ENCODE data around the gene C1orf226. TPM values are rescaled to one million over a fixed set of nuclear protein-coding genes. Genes with fewer than 3 reads are reported as not detected.

Gene C1orf226
- total and polyA plus RNA-seq, 5 donors, result 1.0 to 5.7 (median 4.4) TPM

DNA sequence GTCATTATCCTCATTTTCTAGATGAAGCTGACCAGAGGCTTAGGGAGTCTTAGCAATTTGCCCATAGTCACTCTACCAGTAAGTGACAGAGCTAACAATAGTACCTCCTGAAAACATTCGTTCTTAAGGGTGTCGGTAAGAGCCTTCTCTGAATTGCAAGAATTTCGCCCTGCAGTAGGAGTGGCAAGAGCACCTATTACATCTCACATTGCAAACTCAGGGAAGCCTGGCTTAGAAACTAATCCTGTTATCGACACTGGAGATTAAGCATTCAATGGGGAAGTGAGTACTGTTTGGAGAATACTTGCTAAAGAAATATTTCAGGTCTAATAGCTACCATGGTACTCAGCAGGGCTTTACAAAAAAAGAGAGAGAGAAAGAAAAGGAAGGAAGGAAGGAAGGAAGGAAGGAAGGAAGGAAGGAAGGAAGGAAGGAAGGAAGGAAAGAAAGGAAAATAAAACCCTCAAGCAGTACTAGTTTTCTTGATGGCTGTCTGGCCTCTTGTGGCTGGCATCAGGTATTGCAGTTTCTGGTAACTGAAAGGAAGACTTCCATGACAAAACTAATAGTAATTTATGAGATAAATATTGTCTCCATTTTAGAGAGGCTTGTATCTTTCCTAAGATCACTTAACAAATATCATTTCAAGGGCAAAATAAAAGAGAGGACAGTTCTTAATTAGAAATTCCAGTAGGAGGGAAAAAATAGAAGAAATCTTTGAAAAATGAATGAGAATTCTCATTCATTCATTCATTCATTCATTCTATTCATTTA lies 10.4 kb downstream of the C1orf226 start:
- intact Hi-C loops (cut with DNase I), result loop anchor here in 3 of 4 donors (5.0 to 10.0 kb wide), 2 partner anchors 335 to 337 kb away; no protein-coding TSS in a partner anchor
- 38% methylated on average over 4 of the region's 4 CpGs for WGBS
- no peak overlapping the region for H3K4me3 ChIP-seq (ENCODE audit: low read length)
- H3K27ac ChIP-seq (ENCODE audit: low read length), result no peak overlapping the region
- no peaks in the 10 kb centered on the region for H3K9me3 ChIP-seq (ENCODE audit: control insufficient read depth, low read length)
- DNase-seq, result no peak
- ATAC-seq, result no peak
- no peaks in the 10 kb centered on the region for H3K27me3 ChIP-seq (ENCODE audit: control insufficient read depth, insufficient read depth)
- no peaks in the 10 kb centered on the region for H3K4me1 ChIP-seq (ENCODE audit: control insufficient read depth, insufficient read depth, low read length)

DNA sequence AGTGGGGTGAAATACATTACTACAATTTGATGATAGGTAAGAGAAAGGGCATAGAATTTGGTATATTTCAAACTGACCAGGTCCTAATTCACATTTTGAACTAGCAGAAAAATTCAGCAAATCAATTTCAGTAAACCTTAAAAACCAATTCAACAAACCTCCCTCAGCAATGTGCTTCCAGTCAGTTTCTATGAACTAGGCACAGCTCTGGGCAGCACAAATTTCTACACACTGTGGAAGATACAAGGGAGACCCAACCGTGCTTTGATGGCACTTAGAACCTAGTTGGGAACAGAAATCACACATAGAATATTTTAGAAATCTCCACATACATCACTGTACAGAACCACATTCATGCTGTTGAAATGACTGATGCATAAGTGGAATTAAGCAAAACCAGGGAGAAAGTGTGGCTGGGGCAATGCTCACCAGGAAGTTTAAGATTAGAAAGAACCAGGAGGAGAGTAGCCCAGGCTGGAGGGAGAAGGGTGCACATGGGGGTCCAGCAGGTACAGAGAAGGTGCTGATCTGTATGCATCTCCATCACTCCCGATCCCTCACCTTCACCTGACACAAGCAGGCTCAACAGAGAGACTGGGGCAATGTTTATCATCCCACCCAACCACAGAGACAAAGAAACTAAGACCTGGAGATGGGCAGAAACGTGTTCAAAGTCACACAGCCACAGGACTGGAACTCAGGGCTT lies 14.8 kb downstream of the C1orf226 start:
- intact Hi-C loops (cut with DNase I), result loop anchor here in 1 of 4 donors (10.0 kb wide), 1 partner anchor 342 kb away; no protein-coding TSS in a partner anchor
- DNase-seq, result no peak
- Histone ChIP-seq H3K4me1 (ENCODE audit: control insufficient read depth, insufficient read depth, low read length) (no peaks in the 10 kb centered on the region), H3K27ac (ENCODE audit: low read length) (no peak overlapping the region), H3K27me3 (ENCODE audit: control insufficient read depth, insufficient read depth) (no peaks in the 10 kb centered on the region), H3K9me3 (ENCODE audit: control insufficient read depth, low read length) (no peaks in the 10 kb centered on the region), H3K4me3 (ENCODE audit: low read length) (no peak overlapping the region)
- WGBS, result 82% methylated on average over 3 of the region's 3 CpGs
- no peak for ATAC-seq

DNA sequence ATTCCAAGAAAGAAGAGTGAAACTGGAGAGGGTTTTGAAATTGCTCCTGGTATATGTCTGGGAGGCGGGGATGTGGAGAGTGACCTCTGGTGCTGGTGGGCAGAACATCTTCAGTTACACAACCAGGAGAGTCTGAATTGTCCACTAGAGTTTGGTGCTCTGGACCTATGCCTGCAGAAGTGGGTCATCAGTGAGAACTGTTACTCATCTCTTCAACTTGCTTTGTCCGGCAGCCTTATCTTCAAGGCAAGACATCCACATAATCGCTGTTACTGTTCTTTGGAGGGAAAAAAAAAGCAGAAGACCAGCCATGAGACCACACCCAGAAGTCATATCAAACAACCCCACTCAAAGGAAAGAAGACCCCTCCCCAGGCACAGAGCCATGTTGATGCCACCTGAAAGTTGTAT lies 15.5 kb downstream of the C1orf226 start:
- no peak overlapping the region for H3K27ac ChIP-seq (ENCODE audit: low read length)
- WGBS, result 75% methylated on average over 3 of the region's 3 CpGs

DNA sequence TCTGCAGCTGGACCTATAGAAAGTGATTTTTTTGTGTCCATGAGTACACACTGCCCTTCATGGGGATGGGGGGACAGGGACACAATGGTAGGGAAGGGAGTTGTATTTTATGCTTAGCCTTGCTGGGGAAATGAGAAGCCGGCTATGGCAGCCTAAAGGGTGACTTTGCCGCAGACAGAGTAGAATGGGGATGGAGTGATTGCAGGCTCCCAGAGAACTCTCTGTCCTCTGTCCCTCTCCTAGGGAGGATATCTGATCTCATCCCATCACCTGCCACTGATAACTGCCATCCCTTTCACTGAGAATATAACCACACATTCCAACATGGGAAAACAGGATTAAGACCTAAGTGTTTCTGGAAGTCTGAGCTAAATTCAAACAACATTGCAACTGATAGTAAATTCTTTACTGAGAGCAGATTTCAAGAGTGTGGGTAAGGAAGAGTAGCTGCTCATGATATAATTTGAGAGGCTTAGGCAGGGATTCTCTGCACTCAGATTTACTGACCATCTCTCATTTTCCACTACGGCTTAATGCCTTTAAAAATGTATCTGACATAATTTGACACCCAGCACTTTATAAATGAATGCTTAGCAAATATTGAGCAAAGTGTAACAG lies 16.5 kb downstream of the C1orf226 start:
- 49% methylated on average over 3 of the region's 3 CpGs for WGBS
- DNase-seq (no peak), ATAC-seq (peak in 1 of 2 donors; percentile 11)
- intact Hi-C loops (cut with DNase I), result loop anchor here in 1 of 4 donors (10.0 kb wide), 1 partner anchor 343 kb away; no protein-coding TSS in a partner anchor
- Histone ChIP-seq H3K4me3 (ENCODE audit: low read length) (no peak overlapping the region), H3K27me3 (ENCODE audit: control insufficient read depth, insufficient read depth) (no peaks in the 10 kb centered on the region), H3K27ac (ENCODE audit: low read length) (no peak overlapping the region), H3K4me1 (ENCODE audit: control insufficient read depth, insufficient read depth, low read length) (no peaks in the 10 kb centered on the region), H3K9me3 (ENCODE audit: control insufficient read depth, low read length) (no peaks in the 10 kb centered on the region)

More for the DNA sequence above, 15.5 kb downstream of the C1orf226 start:
- no peak for DNase-seq
- no peaks in the 10 kb centered on the region for H3K27me3 ChIP-seq (ENCODE audit: control insufficient read depth, insufficient read depth)
- H3K4me1 ChIP-seq (ENCODE audit: control insufficient read depth, insufficient read depth, low read length), result no peaks in the 10 kb centered on the region
- no peak overlapping the region for H3K4me3 ChIP-seq (ENCODE audit: low read length)
- intact Hi-C loops (cut with DNase I), result loop anchor here in 1 of 4 donors (10.0 kb wide), 1 partner anchor 342 kb away; no protein-coding TSS in a partner anchor
- no peak for ATAC-seq
- H3K9me3 ChIP-seq (ENCODE audit: control insufficient read depth, low read length), result no peaks in the 10 kb centered on the region

DNA sequence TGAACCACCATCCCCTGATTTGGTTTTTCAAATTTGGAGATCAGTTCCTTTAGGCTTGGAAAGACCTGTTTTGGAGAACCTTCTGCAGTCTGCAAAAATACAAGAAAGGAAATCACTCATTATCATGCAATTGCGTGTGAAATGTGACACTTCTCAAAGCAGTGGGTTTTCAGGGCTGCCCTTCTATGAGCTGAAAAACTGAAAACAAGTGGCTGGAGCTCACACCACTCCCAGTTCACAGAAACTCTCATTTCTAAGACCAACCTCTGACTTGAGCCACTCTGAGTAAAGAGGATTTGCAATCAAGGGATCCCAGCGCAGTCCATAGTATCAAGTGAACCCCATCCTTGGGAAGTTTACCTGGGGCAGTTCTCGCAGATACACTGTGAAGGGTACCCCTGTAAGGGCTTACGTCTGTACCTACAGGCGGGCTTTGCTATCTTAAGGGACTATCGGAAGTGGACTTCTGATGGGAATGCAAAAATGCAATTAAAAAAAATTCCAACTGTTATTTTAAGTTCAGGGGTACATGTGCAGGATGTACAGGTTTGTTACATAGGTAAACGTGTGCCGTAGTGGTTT lies 17.6 kb downstream of the C1orf226 start:
- H3K27me3 ChIP-seq (ENCODE audit: control insufficient read depth, insufficient read depth), result no peaks in the 10 kb centered on the region

DNA sequence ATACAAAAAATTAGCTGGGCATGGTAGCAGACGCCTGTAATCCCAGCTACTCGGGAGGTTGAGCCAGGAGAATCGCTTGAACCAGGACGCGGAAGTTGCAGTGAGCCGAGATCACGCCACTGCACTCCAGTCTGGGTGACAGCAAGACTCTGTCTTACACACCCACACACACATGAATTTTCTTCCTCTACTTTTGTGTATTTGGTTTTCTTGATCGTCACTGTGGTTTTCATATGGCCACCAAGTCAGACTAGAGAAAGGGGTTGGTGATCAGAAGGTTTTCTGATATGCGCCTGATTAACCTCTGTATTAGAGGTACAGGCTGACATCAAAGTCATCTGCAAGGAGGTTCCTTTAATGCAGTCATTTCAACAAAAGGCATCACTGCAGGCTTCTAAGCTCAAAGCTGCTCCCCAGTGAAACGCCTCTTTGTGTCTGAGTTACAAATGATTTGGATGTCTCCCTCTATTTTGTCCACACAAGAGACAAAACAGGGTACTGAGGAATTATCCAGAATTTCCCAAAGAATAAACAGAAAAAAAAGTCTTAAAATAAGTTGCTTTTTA lies 19.3 kb downstream of the C1orf226 start:
- no peak for DNase-seq
- intact Hi-C loops (cut with DNase I), result no loop called here
- WGBS, result 91% methylated on average over 10 of the region's 10 CpGs
- no peaks in the 10 kb centered on the region for H3K9me3 ChIP-seq (ENCODE audit: control insufficient read depth, low read length)
- H3K27ac ChIP-seq (ENCODE audit: low read length), result no peak overlapping the region
- no peak for ATAC-seq
- no peak overlapping the region for H3K4me3 ChIP-seq (ENCODE audit: low read length)
- no peaks in the 10 kb centered on the region for H3K27me3 ChIP-seq (ENCODE audit: control insufficient read depth, insufficient read depth)
- no peaks in the 10 kb centered on the region for H3K4me1 ChIP-seq (ENCODE audit: control insufficient read depth, insufficient read depth, low read length)

More for the DNA sequence above, 17.6 kb downstream of the C1orf226 start:
- Histone ChIP-seq H3K4me3 (ENCODE audit: low read length) (no peak overlapping the region), H3K27ac (ENCODE audit: low read length) (no peak overlapping the region), H3K9me3 (ENCODE audit: control insufficient read depth, low read length) (no peaks in the 10 kb centered on the region), H3K4me1 (ENCODE audit: control insufficient read depth, insufficient read depth, low read length) (no peaks in the 10 kb centered on the region)
- WGBS, result 81% methylated on average over 8 of the region's 8 CpGs
- ATAC-seq (no peak), DNase-seq (no peak)
- intact Hi-C loops (cut with DNase I), result loop anchor here in 1 of 4 donors (10.0 kb wide), 1 partner anchor 344 kb away; no protein-coding TSS in a partner anchor

DNA sequence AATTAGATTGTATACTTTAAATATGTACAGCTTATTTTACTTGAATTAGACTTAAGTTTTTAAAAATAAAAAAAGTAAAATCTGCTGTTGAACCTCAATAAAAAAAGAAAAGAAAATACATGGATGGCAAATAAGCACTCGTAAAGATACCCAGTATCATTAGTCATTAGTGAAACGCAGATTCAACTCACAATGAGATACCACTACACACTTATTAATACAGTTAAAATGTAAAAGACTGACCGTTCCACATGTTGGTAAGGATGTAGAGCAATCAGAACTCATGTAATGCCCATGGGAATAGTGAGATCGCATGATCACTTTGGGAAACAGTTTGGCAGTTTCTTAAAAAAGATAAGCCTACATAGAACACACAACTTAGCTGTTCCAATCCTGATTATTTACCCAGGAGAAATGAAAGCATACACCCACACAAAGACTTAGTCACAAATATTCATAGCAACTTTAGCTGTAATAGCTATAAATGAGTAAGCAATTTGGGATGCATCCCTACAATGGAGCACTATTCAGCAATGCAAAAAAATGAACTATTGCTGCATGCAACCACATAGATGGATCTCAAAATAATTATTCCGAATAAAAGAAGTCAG lies 23.1 kb downstream of the C1orf226 start:
- intact Hi-C loops (cut with DNase I), result no loop called here
- H3K27ac ChIP-seq (ENCODE audit: low read length), result no peak overlapping the region
- DNase-seq (no peak), ATAC-seq (peak in 1 of 2 donors; percentile 51)
- H3K4me3 ChIP-seq (ENCODE audit: low read length), result no peak overlapping the region
- no peaks in the 10 kb centered on the region for H3K27me3 ChIP-seq (ENCODE audit: control insufficient read depth, insufficient read depth)
- H3K4me1 ChIP-seq (ENCODE audit: control insufficient read depth, insufficient read depth, low read length), result no peaks in the 10 kb centered on the region
- no peaks in the 10 kb centered on the region for H3K9me3 ChIP-seq (ENCODE audit: control insufficient read depth, low read length)
- 49% methylated on average over 5 of the region's 5 CpGs for WGBS

DNA sequence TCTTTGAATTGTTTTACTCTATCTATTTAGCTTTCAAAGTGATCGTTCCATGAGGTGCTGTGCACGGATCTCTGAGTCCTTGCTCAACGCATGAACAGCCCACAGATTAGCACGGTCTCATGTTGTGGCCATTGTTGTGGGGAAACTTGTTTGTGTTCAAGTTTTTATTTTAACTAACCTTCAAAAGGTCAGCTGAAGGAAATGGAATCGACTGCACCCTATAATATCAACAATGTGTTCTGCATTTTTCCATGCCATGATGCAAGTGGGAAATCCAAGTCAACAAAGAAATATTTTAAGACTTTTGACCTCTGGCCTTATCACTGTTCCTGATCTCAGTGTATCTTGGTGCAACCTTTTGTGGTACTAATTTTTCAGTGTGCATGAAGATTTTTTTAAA lies 24.3 kb downstream of the C1orf226 start:
- ATAC-seq, result peak in 1 of 2 donors; percentile 68
- H3K27me3 ChIP-seq (ENCODE audit: control insufficient read depth, insufficient read depth), result no peaks in the 10 kb centered on the region
- H3K4me3 ChIP-seq (ENCODE audit: low read length), result no peak overlapping the region
- intact Hi-C loops (cut with DNase I), result no loop called here
- no peak for DNase-seq
- H3K27ac ChIP-seq (ENCODE audit: low read length), result no peak overlapping the region
- no peaks in the 10 kb centered on the region for H3K4me1 ChIP-seq (ENCODE audit: control insufficient read depth, insufficient read depth, low read length)
- H3K9me3 ChIP-seq (ENCODE audit: control insufficient read depth, low read length), result no peaks in the 10 kb centered on the region
- 52% methylated on average over 5 of the region's 5 CpGs for WGBS

DNA sequence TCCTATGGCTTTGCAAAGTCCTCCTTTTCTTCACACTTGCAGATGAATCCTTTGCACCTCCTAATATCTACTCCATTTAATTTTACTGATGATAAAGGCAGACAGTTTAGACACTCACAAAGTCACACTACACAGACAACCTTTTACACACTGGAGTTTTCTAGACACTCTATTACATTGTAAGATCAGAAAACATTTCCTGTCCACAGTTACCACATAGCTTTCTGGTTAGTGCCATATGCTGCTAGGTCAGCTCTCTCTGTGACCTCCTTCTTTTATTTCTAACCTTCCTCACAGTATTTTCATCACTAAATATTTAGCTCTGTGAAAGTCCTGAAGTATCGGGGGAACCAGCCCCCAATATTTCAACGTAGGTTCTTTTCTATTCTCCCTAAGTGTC lies 25.3 kb downstream of the C1orf226 start:
- H3K9me3 ChIP-seq (ENCODE audit: control insufficient read depth, low read length), result no peaks in the 10 kb centered on the region
- no peak overlapping the region for H3K27ac ChIP-seq (ENCODE audit: low read length)
- DNase-seq, result no peak
- no peaks in the 10 kb centered on the region for H3K4me1 ChIP-seq (ENCODE audit: control insufficient read depth, insufficient read depth, low read length)
- no peak overlapping the region for H3K4me3 ChIP-seq (ENCODE audit: low read length)
- intact Hi-C loops (cut with DNase I), result no loop called here
- no peak for ATAC-seq
- no peaks in the 10 kb centered on the region for H3K27me3 ChIP-seq (ENCODE audit: control insufficient read depth, insufficient read depth)
- WGBS, result 91% methylated on average over 2 of the region's 2 CpGs

DNA sequence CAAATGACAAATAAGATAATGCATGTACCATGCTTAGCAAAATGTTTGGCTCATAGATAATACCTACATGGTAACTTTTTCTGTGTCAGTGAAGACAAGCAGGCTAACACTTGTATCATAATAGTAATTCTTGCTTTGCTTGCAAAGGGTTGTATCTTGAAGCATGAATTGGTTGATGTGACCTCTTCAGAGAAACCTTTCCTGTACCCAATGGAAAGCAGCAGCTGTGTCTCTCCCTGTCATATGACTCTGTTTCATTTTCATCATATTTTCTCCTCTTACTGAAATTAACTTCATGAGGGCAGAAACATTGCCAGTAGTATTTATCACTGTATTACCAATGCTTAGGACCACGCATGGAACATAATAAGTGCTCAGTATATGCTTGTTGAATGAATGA lies 26.0 kb downstream of the C1orf226 start:
- no peaks in the 10 kb centered on the region for H3K27me3 ChIP-seq (ENCODE audit: control insufficient read depth, insufficient read depth)
- H3K4me3 ChIP-seq (ENCODE audit: low read length), result no peak overlapping the region
- intact Hi-C loops (cut with DNase I), result no loop called here
- ATAC-seq (no peak), DNase-seq (no peak)
- H3K27ac ChIP-seq (ENCODE audit: low read length), result no peak overlapping the region
- 100% methylated on average over 1 of the region's 1 CpG for WGBS
- H3K4me1 ChIP-seq (ENCODE audit: control insufficient read depth, insufficient read depth, low read length), result no peaks in the 10 kb centered on the region
- no peaks in the 10 kb centered on the region for H3K9me3 ChIP-seq (ENCODE audit: control insufficient read depth, low read length)

Measured in right cardiac atrium (tissue), 5 donors.